ENCODE data around the gene DPP7. TPM values are rescaled to one million over a fixed set of nuclear protein-coding genes. Genes with fewer than 3 reads are reported as not detected.

Gene DPP7
- total RNA-seq, 8 experiments from 2014 or later, result 14.2 to 233 (median 56.1) TPM

DNA sequence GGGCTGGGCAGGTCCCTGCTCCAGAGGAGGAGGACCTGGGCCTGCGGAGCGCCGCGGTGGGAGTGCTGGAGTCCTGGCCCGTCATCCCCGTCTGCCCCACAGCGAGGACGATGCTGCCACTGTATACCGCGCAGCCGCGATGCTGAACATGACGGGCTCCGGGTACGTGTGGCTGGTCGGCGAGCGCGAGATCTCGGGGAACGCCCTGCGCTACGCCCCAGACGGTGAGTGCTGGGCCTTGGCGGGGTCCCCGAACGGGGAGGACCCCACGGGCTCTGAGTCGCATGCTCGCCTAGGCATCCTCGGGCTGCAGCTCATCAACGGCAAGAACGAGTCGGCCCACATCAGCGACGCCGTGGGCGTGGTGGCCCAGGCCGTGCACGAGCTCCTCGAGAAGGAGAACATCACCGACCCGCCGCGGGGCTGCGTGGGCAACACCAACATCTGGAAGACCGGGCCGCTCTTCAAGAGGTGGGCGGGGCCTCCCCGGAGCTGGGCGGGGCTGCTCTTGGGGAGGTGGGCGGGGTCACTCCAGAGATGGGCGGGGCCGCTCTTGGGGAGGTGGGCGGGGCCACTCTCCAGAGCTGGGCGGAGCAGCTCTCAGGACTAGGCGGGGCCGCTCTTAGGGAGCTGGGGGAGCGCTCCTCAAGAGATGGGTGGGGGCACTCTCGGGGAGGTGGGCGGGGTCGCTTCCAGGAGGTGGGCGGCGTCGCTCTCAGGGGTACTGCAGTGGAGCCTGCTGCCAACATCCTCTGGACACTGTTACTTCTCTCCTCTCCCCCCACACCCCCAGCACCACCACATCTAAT, 42.2 kb upstream of the DPP7 start:
- WGBS, 10 experiments, result 0 to 10% (median 3%) methylated on average over 1 to 6 of the region's 65 CpGs; no CpG with 5 or more reads in 7 of the 10 experiments
- in situ Hi-C loops (cut with MboI; ENCODE audit: low pct_unique_long_range_greater_than_20kb in 2 of 9, low sequenced_read_pairs in 9 of 9, unreplicated experiment in 9 of 9), result no loop called here
- Histone ChIP-seq H3K4me1 (replicated peaks in 1 of 2) (peaks cover 0 to 4% of the 10 kb centered on the region in 2 donors), H3K4me3 (peak overlapping the region; percentile 14 to 34 (median 16)), H3K27ac (no peak overlapping the region)
- peak; percentile 67 to 80 (median 78) for ATAC-seq (replicated peaks in 6 of 8)

DNA sequence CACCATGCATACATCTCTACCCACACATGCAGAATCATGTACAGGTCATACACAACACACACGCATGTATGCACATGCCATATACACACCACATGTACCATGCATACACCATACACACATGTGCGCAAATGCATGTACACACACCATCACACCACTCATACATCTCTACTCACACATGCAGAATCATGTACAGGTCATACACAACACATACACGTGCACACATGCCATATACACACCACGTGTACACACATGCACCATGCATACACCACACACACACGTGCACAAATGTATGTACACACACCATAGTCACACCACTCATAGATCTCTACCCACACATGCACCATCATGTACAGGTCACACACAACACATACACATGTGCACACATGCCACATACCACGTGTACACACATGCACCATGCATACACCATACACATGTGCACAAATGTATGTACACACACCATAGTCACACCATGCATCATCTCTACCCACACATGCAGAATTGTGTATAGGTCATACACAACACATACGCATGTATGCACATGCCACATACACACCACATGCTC, 38.4 kb upstream of the DPP7 start:
- Histone ChIP-seq H3K4me1 (replicated peaks in 1 of 2) (peaks cover 0 to 2% of the 10 kb centered on the region in 2 donors), H3K27ac (no peak overlapping the region), H3K4me3 (no peak overlapping the region)
- 64 to 100% (median 83%) methylated on average over 1 to 6 of the region's 7 CpGs; no CpG with 5 or more reads in 1 of the 10 experiments for WGBS, 10 experiments
- in situ Hi-C loops (cut with MboI; ENCODE audit: low pct_unique_long_range_greater_than_20kb in 2 of 9, low sequenced_read_pairs in 9 of 9, unreplicated experiment in 9 of 9), result no loop called here
- no peak for ATAC-seq (replicated peaks in 6 of 8)

DNA sequence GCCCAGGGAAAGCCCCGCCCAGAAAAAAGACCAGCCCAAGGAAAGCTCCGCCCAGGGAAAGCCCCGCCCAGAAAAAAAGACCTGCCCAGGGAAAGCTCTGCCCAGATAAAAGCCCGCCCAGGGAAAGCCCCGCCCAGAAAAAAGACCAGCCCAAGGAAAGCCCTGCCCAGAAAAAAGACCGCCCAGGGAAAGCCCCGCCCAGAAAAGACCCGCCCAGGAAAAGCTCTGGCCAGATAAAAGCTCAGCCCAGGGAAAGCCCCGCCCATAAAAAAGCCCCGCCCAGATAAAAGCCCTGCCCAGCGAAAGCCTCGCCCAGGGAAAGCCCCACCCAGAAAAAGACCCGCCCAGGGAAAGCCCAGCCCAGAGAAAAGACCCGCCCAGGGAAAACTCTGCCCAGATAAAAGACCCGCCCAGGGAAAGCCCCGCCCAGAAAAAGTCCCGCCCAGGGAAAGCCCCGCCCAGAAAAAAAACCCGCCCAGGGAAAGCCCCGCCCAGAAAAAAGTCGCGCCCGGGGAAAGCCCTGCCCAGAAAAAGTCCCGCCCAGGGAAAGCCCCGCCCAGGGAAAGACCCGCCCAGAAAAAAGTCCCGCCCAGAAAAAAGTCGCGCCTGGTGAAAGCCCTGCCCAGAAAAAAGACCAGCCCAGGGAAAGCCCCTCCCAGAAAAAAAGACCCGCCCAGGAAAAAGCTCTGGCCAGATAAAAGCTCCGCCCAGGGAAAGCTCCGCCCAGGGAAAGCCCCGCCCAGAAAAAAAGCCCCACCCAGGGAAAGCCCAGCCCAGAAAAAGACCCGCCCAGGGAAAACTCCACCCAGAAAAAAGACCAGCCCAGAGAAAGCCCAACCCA, 36.3 kb upstream of the DPP7 start:
- no peaks in the 10 kb centered on the region for H3K4me1 ChIP-seq (replicated peaks in 1 of 2)
- peak in 7 of 8 experiments; percentile 43 to 79 (median 62) for ATAC-seq (replicated peaks in 6 of 8)
- in situ Hi-C loops (cut with MboI; ENCODE audit: low pct_unique_long_range_greater_than_20kb in 2 of 9, low sequenced_read_pairs in 9 of 9, unreplicated experiment in 9 of 9), result no loop called here

DNA sequence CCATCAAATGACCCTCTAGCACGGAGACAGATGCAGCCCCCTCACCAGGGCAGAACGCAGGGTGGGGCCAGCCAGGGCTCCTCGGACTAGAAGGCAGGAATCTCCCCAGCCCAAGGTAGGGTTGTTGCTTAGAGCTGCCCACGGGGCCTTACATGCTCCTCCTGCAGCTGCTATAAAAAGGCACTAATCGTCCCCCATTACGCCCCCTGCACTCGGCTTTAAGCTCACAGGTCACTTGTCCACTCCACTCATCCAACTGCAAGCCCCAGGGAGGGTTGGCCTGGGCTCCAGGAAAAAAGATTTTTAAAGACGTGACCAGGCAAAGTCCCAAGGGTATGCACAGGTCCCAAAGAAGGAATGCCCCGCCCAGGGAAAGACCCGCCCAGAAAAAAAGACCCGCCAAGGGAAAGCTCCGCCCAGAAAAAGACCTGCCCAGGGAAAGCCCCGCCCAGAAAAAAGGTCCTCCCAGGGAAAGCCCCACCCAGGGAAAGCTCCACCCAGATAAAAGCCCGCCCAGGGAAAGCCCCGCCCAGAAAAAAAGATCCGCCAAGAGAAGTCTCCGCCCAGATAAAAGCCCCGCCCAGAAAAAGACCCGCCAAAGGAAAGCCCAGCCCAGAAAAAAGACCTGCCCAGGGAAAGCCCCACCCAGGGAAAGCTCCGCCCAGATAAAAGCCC, 35.5 kb upstream of the DPP7 start:
- ATAC-seq (replicated peaks in 6 of 8), result peak in 3 of 8 experiments; percentile 6 to 23 (median 19)
- 0 to 60% (median 28%) methylated on average over 1 to 9 of the region's 20 CpGs; no CpG with 5 or more reads in 4 of the 10 experiments for WGBS, 10 experiments
- H3K27ac ChIP-seq, result no peak overlapping the region

More for the DNA sequence above, 36.3 kb upstream of the DPP7 start:
- no peak overlapping the region for H3K27ac ChIP-seq
- H3K4me3 ChIP-seq, result no peak overlapping the region
- 0 to 45% (median 10%) methylated on average over 1 to 8 of the region's 34 CpGs; no CpG with 5 or more reads in 3 of the 10 experiments for WGBS, 10 experiments

DNA sequence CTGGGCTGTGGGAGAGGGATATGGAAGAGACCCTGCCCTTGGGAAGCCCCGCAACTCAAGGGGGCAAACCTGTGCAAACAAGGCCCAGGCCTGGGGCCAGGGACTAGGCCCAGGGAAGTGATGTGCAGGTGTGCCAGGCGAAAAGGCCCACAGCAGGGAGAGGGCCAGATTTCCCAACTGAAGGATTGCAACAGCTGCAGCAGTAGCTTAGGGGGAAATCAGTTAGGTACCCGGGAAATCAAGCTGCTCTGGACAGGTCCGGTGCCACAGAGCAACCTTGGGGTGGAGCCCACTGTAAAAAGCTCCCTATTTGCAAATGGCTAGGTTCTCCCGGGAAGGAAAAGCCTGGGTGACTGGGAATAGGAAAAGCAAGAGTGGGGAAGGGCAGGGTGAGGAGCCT, 34.8 kb upstream of the DPP7 start:
- no peaks in the 10 kb centered on the region for H3K4me1 ChIP-seq (replicated peaks in 1 of 2)
- H3K4me3 ChIP-seq, result no peak overlapping the region
- 60% methylated on average over 3 of the region's 5 CpGs; no CpG with 5 or more reads in 9 of the 10 experiments for WGBS, 10 experiments
- ATAC-seq (replicated peaks in 6 of 8), result no peak
- H3K27ac ChIP-seq, result no peak overlapping the region
- in situ Hi-C loops (cut with MboI; ENCODE audit: low pct_unique_long_range_greater_than_20kb in 2 of 9, low sequenced_read_pairs in 9 of 9, unreplicated experiment in 9 of 9), result no loop called here

More for the DNA sequence above, 35.5 kb upstream of the DPP7 start:
- in situ Hi-C loops (cut with MboI; ENCODE audit: low pct_unique_long_range_greater_than_20kb in 2 of 9, low sequenced_read_pairs in 9 of 9, unreplicated experiment in 9 of 9), result no loop called here
- no peak overlapping the region for H3K4me3 ChIP-seq
- H3K4me1 ChIP-seq (replicated peaks in 1 of 2), result no peaks in the 10 kb centered on the region

DNA sequence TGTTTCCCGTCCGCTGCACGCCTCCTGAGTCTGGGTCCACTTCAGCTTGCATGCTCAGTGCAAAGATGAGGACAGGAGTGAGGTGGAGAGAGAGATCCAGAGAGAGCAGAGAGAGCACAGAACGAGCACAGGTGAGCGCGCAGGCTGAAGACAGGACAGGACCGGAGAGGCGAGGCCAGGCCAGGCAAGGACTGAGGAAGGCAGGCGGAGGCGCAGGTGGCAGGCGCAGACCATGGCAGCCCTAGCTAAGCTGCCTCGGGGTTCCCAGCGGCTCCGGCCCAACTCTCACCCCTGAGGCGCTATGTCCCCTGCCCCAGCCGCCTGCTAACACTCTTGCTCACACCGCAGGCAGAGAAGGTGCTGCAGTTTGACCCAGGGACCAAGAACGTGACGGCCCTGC, 34.1 kb upstream of the DPP7 start:
- 40 to 100% (median 87%) methylated on average over 1 to 16 of the region's 19 CpGs; no CpG with 5 or more reads in 5 of the 10 experiments for WGBS, 10 experiments
- H3K4me1 ChIP-seq (replicated peaks in 1 of 2), result no peaks in the 10 kb centered on the region
- in situ Hi-C loops (cut with MboI; ENCODE audit: low pct_unique_long_range_greater_than_20kb in 2 of 9, low sequenced_read_pairs in 9 of 9, unreplicated experiment in 9 of 9), result no loop called here
- H3K27ac ChIP-seq, result no peak overlapping the region
- ATAC-seq (replicated peaks in 6 of 8), result no peak
- H3K4me3 ChIP-seq, result no peak overlapping the region

DNA sequence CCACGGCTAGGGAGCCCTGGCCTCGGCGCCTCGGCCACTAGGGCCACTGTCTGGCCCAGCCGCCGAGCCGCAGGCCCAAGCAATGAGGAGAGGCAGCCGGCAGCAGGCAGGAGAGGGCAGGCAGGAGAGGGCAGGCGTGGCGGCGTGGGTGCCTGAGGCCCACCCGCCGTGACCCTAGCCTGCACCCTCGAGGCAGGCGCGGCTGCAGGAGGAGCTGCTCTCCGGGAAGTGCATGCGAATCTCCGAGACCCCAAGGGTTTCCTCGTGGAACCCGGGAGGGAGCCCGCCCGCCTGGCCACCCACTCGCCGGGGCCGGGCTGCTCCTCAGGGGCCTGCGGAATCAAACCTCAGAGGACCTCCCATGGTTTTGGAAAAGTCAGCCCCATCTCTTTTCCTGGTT, 33.7 kb upstream of the DPP7 start:
- no peak for ATAC-seq (replicated peaks in 6 of 8)
- in situ Hi-C loops (cut with MboI; ENCODE audit: low pct_unique_long_range_greater_than_20kb in 2 of 9, low sequenced_read_pairs in 9 of 9, unreplicated experiment in 9 of 9), result no loop called here
- WGBS, 10 experiments, result 60 to 71% (median 63%) methylated on average over 2 to 12 of the region's 27 CpGs; no CpG with 5 or more reads in 7 of the 10 experiments
- Histone ChIP-seq H3K4me1 (replicated peaks in 1 of 2) (no peaks in the 10 kb centered on the region), H3K27ac (no peak overlapping the region), H3K4me3 (no peak overlapping the region)

DNA sequence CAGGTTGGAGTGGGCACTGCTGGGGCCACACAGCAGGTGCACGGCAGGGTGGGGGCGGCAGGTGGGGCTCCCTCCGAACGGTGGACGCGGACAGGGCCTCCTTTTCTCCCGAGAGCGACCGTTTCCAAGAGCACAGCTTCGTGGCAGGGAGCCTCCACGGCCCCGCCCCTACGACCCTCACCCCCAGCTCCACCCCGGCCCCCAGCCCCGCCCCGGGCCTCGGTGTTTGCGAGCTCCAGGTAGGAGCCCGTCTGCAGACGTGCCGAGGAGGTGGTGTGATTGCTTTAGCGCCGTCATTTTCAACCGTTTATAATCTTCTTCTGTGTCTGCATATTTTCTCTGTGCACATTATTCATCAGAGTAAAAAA, 33.2 kb upstream of the DPP7 start:
- ATAC-seq (replicated peaks in 6 of 8), result no peak
- in situ Hi-C loops (cut with MboI; ENCODE audit: low pct_unique_long_range_greater_than_20kb in 2 of 9, low sequenced_read_pairs in 9 of 9, unreplicated experiment in 9 of 9), result no loop called here
- H3K27ac ChIP-seq, result no peak overlapping the region
- H3K4me1 ChIP-seq (replicated peaks in 1 of 2), result no peaks in the 10 kb centered on the region
- no CpG with 5 or more reads among the region's 24 CpGs for WGBS, 10 experiments
- H3K4me3 ChIP-seq, result no peak overlapping the region

DNA sequence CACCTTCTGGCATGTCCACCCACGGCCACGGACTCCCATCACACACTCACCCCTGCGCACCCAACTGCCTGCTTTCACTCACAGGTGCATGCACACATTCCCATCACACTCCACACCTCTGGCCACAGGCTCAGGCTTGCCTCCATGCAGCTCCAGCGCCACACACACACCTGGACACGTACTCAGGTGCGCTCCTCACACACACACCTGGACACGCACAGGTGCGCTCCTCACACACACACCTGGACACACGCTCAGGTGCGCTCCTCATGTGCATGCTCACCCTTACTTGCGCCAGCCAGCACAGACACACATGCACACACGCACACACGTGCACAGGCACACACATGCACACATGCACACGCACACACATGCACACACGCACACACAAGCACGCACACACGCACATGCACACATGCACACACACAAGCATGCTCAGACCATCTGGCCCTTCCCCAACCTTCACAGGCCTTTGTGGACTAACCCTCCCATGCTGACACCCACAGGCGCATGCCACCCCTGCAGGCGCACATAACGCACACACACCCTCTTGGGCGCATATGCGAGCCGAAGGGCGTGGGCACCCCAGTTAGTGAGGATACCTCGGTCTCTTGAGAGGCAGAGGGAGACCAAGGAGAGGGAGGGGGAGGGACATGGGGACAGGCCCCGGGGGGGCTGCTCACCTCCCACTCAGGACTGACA, 32.7 kb upstream of the DPP7 start:
- no peak overlapping the region for H3K27ac ChIP-seq
- 68 to 80% (median 74%) methylated on average over 1 to 10 of the region's 26 CpGs; no CpG with 5 or more reads in 7 of the 10 experiments for WGBS, 10 experiments
- H3K4me1 ChIP-seq (replicated peaks in 1 of 2), result no peaks in the 10 kb centered on the region
- peak in 3 of 8 experiments; percentile 36 to 64 (median 37) for ATAC-seq (replicated peaks in 6 of 8)
- in situ Hi-C loops (cut with MboI; ENCODE audit: low pct_unique_long_range_greater_than_20kb in 2 of 9, low sequenced_read_pairs in 9 of 9, unreplicated experiment in 9 of 9), result no loop called here
- H3K4me3 ChIP-seq, result no peak overlapping the region

DNA sequence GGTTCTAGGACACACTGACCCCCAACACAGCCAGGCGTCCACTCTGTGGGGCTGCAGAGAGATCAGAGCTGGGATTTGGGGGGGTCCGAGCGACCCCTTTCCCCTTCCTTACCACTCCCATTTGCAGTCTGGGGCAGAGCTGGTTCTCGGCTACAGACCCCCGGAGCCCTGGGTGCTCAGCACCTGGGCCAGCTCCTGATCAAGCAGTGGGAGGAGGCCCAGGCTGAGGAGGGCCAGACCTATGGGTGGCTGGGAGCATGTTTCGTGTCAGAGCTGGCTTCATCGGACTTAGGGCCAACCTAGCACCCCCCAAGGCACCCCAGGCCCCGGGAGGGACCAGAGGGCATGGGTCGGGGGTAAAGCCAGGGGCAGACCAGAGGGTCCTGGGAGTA, 32.0 kb upstream of the DPP7 start:
- no peak overlapping the region for H3K27ac ChIP-seq
- ATAC-seq (replicated peaks in 6 of 8), result peak in 1 of 8 experiments; percentile 24
- in situ Hi-C loops (cut with MboI; ENCODE audit: low pct_unique_long_range_greater_than_20kb in 2 of 9, low sequenced_read_pairs in 9 of 9, unreplicated experiment in 9 of 9), result no loop called here
- H3K4me3 ChIP-seq, result no peak overlapping the region
- WGBS, 10 experiments, result 26% methylated on average over 3 of the region's 9 CpGs; no CpG with 5 or more reads in 9 of the 10 experiments
- H3K4me1 ChIP-seq (replicated peaks in 1 of 2), result no peaks in the 10 kb centered on the region

DNA sequence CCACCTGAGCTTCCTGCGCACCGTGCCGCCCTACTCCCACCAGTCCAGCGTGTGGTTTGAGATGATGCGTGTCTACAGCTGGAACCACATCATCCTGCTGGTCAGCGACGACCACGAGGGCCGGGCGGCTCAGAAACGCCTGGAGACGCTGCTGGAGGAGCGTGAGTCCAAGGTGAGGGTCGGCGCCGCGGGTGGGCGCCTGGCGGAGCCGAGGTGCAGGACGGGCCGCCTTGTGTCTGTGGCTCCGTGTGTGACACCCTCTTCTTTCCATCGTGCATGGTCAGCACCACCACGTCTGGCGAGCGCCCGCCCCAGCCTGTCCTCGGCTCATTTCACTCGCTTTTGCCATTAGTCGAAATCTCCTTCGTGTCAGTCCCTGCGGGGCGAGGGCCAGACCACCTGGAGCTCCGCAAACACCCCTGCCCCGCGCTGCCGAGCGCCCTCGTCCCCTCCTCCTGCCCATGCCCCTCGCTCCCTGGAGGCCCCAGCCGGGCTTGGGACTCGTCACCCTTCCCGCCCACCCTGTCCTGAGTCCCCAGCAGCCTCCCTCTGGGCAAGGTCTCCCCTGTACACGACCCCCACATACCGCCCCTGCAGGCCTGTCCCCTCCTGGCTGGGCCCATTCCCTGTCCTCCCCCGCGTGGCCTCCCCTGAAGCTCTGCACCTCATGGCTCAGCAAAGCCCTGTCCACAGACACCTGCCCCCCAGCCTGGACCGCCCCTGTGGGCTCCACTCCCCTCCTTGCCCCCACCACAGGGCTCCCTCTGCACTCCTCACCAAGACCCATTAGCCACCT, 31.4 kb upstream of the DPP7 start:
- no peak for ATAC-seq (replicated peaks in 6 of 8)
- no CpG with 5 or more reads among the region's 49 CpGs for WGBS, 10 experiments
- no peak overlapping the region for H3K27ac ChIP-seq
- no peak overlapping the region for H3K4me3 ChIP-seq
- H3K4me1 ChIP-seq (replicated peaks in 1 of 2), result no peaks in the 10 kb centered on the region
- in situ Hi-C loops (cut with MboI; ENCODE audit: low pct_unique_long_range_greater_than_20kb in 2 of 9, low sequenced_read_pairs in 9 of 9, unreplicated experiment in 9 of 9), result no loop called here
